Astrocyte (in vitro differentiated cells and primary cell): ENCODE measurements around the gene AMMECR1. TPM values are rescaled to one million over a fixed set of nuclear protein-coding genes. Genes with fewer than 3 reads are reported as not detected.

Source experiments
- DNase-seq: peaks from one replicate; pipeline ENCODE4 v3.0.0-alpha.2; 2010; ENCODE audit warnings: low read depth
- FAIRE-seq: peaks from 2 replicates; lab custom pipeline; 2011; peaks lifted over from hg19 to GRCh38; lab: Jason Lieb, UNC
- H2AFZ ChIP-seq: 2 replicates; pipeline ENCODE4 v1.6.0; 2012; ENCODE audit warnings: low read depth, low read length, inconsistent platforms
- H3K27ac ChIP-seq: 2 replicates; pipeline ENCODE4 v1.5.1; 2011; ENCODE audit warnings: low read depth, low read length, inconsistent platforms
- H3K27me3 ChIP-seq: 2 replicates; pipeline ENCODE4 v1.6.0; 2011; ENCODE audit warnings: low read length, inconsistent platforms; ENCODE audit not compliant: insufficient read depth
- H3K36me3 ChIP-seq: 2 replicates; pipeline ENCODE4 v1.5.1; 2011; ENCODE audit warnings: low read length, inconsistent platforms; ENCODE audit not compliant: insufficient read depth
- H3K4me1 ChIP-seq: 2 replicates; pipeline ENCODE4 v1.5.1; 2011; ENCODE audit warnings: low read length, inconsistent platforms; ENCODE audit not compliant: insufficient read depth
- H3K4me2 ChIP-seq: 2 replicates; pipeline ENCODE4 v1.6.0; 2012; ENCODE audit warnings: low read length, inconsistent platforms
- H3K4me3 ChIP-seq: 2 replicates; pipeline ENCODE4 v1.5.1; 2011; ENCODE audit warnings: low read depth, mild to moderate bottlenecking, low read length, inconsistent platforms; ENCODE audit not compliant: insufficient read depth
- H3K79me2 ChIP-seq: 2 replicates; pipeline ENCODE4 v1.6.0; 2012; ENCODE audit warnings: mild to moderate bottlenecking, low read length, inconsistent platforms; ENCODE audit not compliant: insufficient read depth
- H3K9ac ChIP-seq: 2 replicates; pipeline ENCODE4 v1.6.0; 2012; ENCODE audit warnings: mild to moderate bottlenecking, low read length, inconsistent platforms
- H3K9me3 ChIP-seq: 2 replicates; pipeline ENCODE4 v1.5.1; 2012; ENCODE audit warnings: low read depth, mild to moderate bottlenecking, low read length, inconsistent platforms; ENCODE audit not compliant: insufficient read depth
- H4K20me1 ChIP-seq: 2 replicates; pipeline ENCODE4 v1.6.0; 2012; ENCODE audit warnings: low read length, inconsistent platforms; ENCODE audit not compliant: insufficient read depth
- H3K27ac Mint-ChIP-seq: one replicate; pipeline ENCODE4 v1.8.0; 2021; ENCODE audit warnings: mild to moderate bottlenecking, mixed read lengths; ENCODE audit not compliant: unreplicated experiment
- H3K27me3 Mint-ChIP-seq: one replicate; pipeline ENCODE4 v1.8.0; 2021; ENCODE audit warnings: low read depth, mixed read lengths; ENCODE audit not compliant: unreplicated experiment
- H3K36me3 Mint-ChIP-seq: one replicate; pipeline ENCODE4 v1.8.0; 2021; ENCODE audit warnings: low read depth, mixed read lengths; ENCODE audit not compliant: unreplicated experiment
- H3K4me1 Mint-ChIP-seq: one replicate; pipeline ENCODE4 v1.8.0; 2021; ENCODE audit warnings: low read depth, mixed read lengths; ENCODE audit not compliant: unreplicated experiment
- H3K4me3 Mint-ChIP-seq: one replicate; pipeline ENCODE4 v1.8.0; 2021; ENCODE audit warnings: mild to moderate bottlenecking, moderate library complexity, mixed read lengths; ENCODE audit not compliant: unreplicated experiment
- H3K9me3 Mint-ChIP-seq: one replicate; pipeline ENCODE4 v1.8.0; 2021; ENCODE audit warnings: mild to moderate bottlenecking, mixed read lengths; ENCODE audit not compliant: unreplicated experiment
- EZH2 ChIP-seq: IDR thresholded peaks from 2 replicates; pipeline ENCODE4 v1.6.1; 2012; ENCODE audit warnings: mild to moderate bottlenecking, low read length, inconsistent platforms; ENCODE audit not compliant: insufficient read depth
- total RNA-seq: library from RNA; stranded (reverse); gene quantifications from 2 replicates; pipeline ENCODE4 v1.2.1, GENCODE V29; 2021
- TF ChIP-seq, protein P1 (sequence below): IDR thresholded peaks from 2 replicates; pipeline ENCODE4 v1.5.1; 2011; ENCODE audit warnings: low read depth, mild to moderate bottlenecking, inconsistent platforms, low read length, moderate library complexity; ENCODE audit not compliant: insufficient read depth

Gene AMMECR1
- total RNA-seq, 1 donor from 2014 or later: 16.0 TPM

- H3K9me3 Mint-ChIP-seq: no peaks in the 10 kb centered on the region
- no peak overlapping the region for H3K4me3 Mint-ChIP-seq
- H3K27me3 Mint-ChIP-seq: no peaks in the 10 kb centered on the region
- H3K27ac Mint-ChIP-seq: no peak overlapping the region
- no peaks in the 10 kb centered on the region for H3K36me3 Mint-ChIP-seq
- Histone ChIP-seq H3K4me1 (no peaks in the 10 kb centered on the region), H3K36me3 (no peaks in the 10 kb centered on the region), H3K4me3 (no peak overlapping the region), H3K27me3 (no peaks in the 10 kb centered on the region), H3K4me2 (no peak overlapping the region), H3K9ac (no peak overlapping the region), H3K9me3 (no peaks in the 10 kb centered on the region), H3K79me2 (peaks cover 4% of the 10 kb centered on the region), H4K20me1 (peaks cover 3% of the 10 kb centered on the region), H3K27ac (no peak overlapping the region), H2AFZ (no peak overlapping the region)
- DNase-seq (no peak), FAIRE-seq (no peak)
- peaks cover 8% of the 10 kb centered on the region for H3K4me1 Mint-ChIP-seq
- TF ChIP-seq EZH2: no peak
- TF ChIP-seq, protein P1, sequence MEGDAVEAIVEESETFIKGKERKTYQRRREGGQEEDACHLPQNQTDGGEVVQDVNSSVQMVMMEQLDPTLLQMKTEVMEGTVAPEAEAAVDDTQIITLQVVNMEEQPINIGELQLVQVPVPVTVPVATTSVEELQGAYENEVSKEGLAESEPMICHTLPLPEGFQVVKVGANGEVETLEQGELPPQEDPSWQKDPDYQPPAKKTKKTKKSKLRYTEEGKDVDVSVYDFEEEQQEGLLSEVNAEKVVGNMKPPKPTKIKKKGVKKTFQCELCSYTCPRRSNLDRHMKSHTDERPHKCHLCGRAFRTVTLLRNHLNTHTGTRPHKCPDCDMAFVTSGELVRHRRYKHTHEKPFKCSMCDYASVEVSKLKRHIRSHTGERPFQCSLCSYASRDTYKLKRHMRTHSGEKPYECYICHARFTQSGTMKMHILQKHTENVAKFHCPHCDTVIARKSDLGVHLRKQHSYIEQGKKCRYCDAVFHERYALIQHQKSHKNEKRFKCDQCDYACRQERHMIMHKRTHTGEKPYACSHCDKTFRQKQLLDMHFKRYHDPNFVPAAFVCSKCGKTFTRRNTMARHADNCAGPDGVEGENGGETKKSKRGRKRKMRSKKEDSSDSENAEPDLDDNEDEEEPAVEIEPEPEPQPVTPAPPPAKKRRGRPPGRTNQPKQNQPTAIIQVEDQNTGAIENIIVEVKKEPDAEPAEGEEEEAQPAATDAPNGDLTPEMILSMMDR: no peak
Observed at GRCh38 chrX:110251961-110252360, 65.9 kb downstream of the AMMECR1 start.

DNA sequence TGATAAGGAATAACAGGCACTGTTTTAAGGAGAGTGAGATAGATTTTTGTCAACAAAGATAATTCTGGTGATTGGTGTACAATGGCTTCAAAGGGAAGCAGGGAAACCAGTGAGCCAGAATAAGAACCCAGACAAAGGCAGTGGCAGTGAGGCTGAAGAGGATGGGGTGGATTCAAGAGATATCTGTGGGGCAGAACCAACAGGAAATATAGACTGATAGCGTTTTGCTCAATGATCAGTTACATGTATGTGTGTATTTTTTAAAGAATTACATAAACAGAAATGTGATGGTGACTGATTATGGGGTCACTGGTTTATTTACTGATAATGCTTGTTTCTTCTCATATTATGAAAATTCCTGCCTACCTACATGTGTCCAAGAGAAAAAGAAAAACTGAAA is 66.4 kb downstream of the AMMECR1 start:
- Histone ChIP-seq H3K79me2 (peaks cover 4% of the 10 kb centered on the region), H3K4me1 (no peaks in the 10 kb centered on the region), H3K4me3 (no peak overlapping the region), H3K4me2 (no peak overlapping the region), H4K20me1 (peaks cover 3% of the 10 kb centered on the region), H3K27me3 (no peaks in the 10 kb centered on the region), H3K9ac (no peak overlapping the region), H2AFZ (no peak overlapping the region), H3K27ac (no peak overlapping the region), H3K9me3 (no peaks in the 10 kb centered on the region), H3K36me3 (no peaks in the 10 kb centered on the region)
- Mint-ChIP-seq H3K27me3 (no peaks in the 10 kb centered on the region), H3K4me1 (peaks cover 8% of the 10 kb centered on the region), H3K4me3 (no peak overlapping the region), H3K9me3 (no peaks in the 10 kb centered on the region), H3K27ac (no peak overlapping the region), H3K36me3 (no peaks in the 10 kb centered on the region)
- FAIRE-seq: no peak
- DNase-seq: no peak
- TF ChIP-seq, protein P1: no peak

DNA sequence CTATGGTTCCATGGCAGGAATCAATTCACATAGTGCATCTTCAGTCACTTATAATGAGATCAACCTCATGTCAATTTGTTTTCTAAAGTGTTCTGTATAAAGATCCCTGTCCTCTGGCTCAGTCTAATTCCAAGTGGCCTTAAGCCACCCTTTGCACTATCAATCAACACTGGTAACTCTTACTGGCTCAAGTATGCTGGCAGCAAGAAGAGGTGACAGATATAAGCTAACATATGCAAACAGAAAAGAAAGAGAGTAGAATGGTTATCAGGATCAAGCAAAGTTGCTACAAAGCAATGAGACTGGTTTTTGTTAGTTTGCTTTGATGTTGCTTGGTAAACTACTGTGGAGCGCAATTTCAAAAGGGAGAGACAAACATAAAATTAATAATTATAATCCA is 67.0 kb downstream of the AMMECR1 start:
- Mint-ChIP-seq H3K36me3 (no peaks in the 10 kb centered on the region), H3K4me3 (no peak overlapping the region), H3K9me3 (no peaks in the 10 kb centered on the region), H3K4me1 (peaks cover 8% of the 10 kb centered on the region), H3K27me3 (no peaks in the 10 kb centered on the region), H3K27ac (no peak overlapping the region)
- H2AFZ ChIP-seq: no peak overlapping the region
- no peak overlapping the region for H3K27ac ChIP-seq
- peaks cover 4% of the 10 kb centered on the region for H3K79me2 ChIP-seq
- no peaks in the 10 kb centered on the region for H3K9me3 ChIP-seq
- H3K9ac ChIP-seq: no peak overlapping the region
- peak; percentile 13 for FAIRE-seq
- H4K20me1 ChIP-seq: peaks cover 3% of the 10 kb centered on the region
- H3K4me1 ChIP-seq: no peaks in the 10 kb centered on the region
- no peak overlapping the region for H3K4me3 ChIP-seq
- H3K27me3 ChIP-seq: no peaks in the 10 kb centered on the region
- no peaks in the 10 kb centered on the region for H3K36me3 ChIP-seq
- no peak for DNase-seq
- TF ChIP-seq EZH2: no peak
- TF ChIP-seq, protein P1: no peak
- H3K4me2 ChIP-seq: no peak overlapping the region
